ENCODE measurements around the gene UBE2V1. TPM values are rescaled to one million over a fixed set of nuclear protein-coding genes. Genes with fewer than 3 reads are reported as not detected.
"Not testable (repeated sequence)": the region's sequence is repeated elsewhere in the genome, so short reads cannot be mapped to it uniquely, and the experiment has no call there.

Gene UBE2V1
- total RNA-seq, 1 donor from 2014 or later, result 149 TPM

DNA sequence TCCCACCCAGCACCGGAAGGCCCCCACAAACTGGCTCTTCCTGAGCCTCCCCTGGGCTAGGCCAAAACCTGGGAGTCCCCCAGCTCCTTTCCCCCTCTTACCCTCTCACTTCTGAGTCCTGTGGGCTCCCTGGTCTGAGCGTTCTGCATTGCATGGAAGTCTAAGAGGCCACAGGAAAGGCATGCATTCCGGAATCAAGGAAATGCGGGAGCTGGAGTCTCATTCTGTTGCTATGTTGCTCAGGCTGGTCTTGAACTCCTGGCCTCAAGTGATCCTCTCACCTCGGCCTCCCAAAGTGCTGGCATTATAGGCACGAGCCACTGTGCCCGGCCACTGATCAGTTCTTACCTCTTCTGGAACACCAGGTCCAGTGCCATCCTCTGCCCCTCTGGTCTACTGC is 45.9 kb downstream of the UBE2V1 start:
- DNase-seq, result no peak
- Mint-ChIP-seq H3K36me3 (ENCODE audit: unreplicated experiment) (no peaks in the 10 kb centered on the region), H3K4me1 (ENCODE audit: low read depth, unreplicated experiment) (peaks cover 26% of the 10 kb centered on the region), H3K27ac (ENCODE audit: unreplicated experiment) (no peak overlapping the region), H3K9me3 (ENCODE audit: unreplicated experiment) (peaks cover 14% of the 10 kb centered on the region), H3K27me3 (ENCODE audit: unreplicated experiment) (peaks cover 14% of the 10 kb centered on the region), H3K4me3 (ENCODE audit: unreplicated experiment) (no peak overlapping the region)
- TF ChIP-seq, protein P1, sequence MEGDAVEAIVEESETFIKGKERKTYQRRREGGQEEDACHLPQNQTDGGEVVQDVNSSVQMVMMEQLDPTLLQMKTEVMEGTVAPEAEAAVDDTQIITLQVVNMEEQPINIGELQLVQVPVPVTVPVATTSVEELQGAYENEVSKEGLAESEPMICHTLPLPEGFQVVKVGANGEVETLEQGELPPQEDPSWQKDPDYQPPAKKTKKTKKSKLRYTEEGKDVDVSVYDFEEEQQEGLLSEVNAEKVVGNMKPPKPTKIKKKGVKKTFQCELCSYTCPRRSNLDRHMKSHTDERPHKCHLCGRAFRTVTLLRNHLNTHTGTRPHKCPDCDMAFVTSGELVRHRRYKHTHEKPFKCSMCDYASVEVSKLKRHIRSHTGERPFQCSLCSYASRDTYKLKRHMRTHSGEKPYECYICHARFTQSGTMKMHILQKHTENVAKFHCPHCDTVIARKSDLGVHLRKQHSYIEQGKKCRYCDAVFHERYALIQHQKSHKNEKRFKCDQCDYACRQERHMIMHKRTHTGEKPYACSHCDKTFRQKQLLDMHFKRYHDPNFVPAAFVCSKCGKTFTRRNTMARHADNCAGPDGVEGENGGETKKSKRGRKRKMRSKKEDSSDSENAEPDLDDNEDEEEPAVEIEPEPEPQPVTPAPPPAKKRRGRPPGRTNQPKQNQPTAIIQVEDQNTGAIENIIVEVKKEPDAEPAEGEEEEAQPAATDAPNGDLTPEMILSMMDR (IDR thresholded peaks at IDR 0.05; ENCODE audit: partially characterized antibody, unreplicated experiment), result no peak

DNA sequence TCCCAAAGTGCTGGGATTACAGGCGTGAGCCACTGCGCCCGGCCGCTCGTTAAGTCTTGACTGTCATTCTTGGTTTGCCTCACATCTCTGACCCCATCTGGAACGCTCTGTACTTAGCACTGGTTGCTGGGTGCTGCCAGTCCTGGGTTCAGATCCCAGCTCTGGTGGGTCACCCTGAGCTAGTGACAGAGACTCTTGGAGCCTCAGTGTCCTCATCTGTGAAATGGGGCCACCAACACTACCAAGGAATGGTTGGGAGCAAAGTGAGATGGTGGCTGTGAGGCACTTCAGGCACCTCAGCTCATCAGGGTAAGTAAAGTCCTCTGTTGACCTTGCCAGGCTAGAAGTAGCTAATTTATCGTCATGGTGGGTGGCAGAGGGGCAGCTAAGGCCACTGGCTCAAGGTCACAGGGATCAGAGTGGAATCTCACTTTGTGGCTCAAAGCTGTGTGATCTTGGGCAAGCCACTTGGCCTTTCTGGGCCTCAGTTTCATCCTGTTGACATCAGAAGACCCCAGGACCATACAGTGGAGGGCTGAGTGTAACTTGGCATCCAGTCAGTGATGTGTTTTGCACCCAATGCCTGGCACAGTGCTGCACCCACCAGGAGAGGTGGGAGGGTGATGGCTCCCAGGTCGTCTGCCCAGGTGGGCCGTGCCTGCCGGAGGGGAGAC is 46.7 kb downstream of the UBE2V1 start:
- TF ChIP-seq, protein P1 (IDR thresholded peaks at IDR 0.05; ENCODE audit: partially characterized antibody, unreplicated experiment), result no peak
- DNase-seq, result no peak
- Mint-ChIP-seq H3K9me3 (ENCODE audit: unreplicated experiment) (peaks cover 14% of the 10 kb centered on the region), H3K36me3 (ENCODE audit: unreplicated experiment) (no peaks in the 10 kb centered on the region), H3K4me3 (ENCODE audit: unreplicated experiment) (no peak overlapping the region), H3K4me1 (ENCODE audit: low read depth, unreplicated experiment) (peaks cover 26% of the 10 kb centered on the region), H3K27ac (ENCODE audit: unreplicated experiment) (no peak overlapping the region), H3K27me3 (ENCODE audit: unreplicated experiment) (peaks cover 14% of the 10 kb centered on the region)

DNA sequence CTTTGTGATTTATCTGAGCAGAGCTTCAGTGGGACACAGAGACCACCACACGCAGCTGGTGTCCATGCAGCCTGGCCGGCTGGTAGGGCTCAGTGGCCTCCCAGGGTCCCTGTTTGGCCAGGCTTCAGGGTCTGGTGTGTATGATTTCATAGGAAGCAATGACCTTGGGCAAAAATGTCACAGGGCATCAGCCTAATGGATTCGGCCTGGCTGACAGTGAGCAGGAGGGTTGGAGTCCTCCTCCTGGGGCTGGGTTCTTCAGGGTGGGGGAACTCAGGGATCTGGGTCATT is 47.7 kb downstream of the UBE2V1 start:
- Mint-ChIP-seq H3K4me1 (ENCODE audit: low read depth, unreplicated experiment) (peaks cover 26% of the 10 kb centered on the region), H3K27ac (ENCODE audit: unreplicated experiment) (no peak overlapping the region), H3K9me3 (ENCODE audit: unreplicated experiment) (peaks cover 14% of the 10 kb centered on the region), H3K36me3 (ENCODE audit: unreplicated experiment) (no peaks in the 10 kb centered on the region), H3K27me3 (ENCODE audit: unreplicated experiment) (peaks cover 14% of the 10 kb centered on the region), H3K4me3 (ENCODE audit: unreplicated experiment) (no peak overlapping the region)
- TF ChIP-seq, protein P1 (IDR thresholded peaks at IDR 0.05; ENCODE audit: partially characterized antibody, unreplicated experiment), result no peak
- DNase-seq, result no peak

DNA sequence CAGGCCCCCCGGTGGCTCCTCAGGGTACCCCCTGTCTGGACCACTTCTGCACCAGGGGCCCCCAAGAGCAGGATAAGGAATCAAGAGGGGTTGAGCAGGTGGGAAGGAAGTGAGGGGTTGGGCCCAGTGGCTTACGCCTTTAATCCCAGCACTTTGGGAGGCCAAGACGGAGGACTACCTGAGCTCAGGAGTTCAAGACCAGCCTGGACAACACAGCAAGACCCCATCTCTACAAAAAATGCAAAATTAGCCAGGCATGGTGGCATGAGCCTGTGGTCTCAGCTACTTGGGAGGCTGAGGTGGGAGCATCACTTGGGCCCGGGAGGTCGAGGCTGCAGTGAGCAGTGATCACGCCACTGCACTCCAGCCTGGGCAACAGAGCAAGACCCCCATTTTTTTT is 49.2 kb downstream of the UBE2V1 start:
- DNase-seq, result not testable (repeated sequence)

DNA sequence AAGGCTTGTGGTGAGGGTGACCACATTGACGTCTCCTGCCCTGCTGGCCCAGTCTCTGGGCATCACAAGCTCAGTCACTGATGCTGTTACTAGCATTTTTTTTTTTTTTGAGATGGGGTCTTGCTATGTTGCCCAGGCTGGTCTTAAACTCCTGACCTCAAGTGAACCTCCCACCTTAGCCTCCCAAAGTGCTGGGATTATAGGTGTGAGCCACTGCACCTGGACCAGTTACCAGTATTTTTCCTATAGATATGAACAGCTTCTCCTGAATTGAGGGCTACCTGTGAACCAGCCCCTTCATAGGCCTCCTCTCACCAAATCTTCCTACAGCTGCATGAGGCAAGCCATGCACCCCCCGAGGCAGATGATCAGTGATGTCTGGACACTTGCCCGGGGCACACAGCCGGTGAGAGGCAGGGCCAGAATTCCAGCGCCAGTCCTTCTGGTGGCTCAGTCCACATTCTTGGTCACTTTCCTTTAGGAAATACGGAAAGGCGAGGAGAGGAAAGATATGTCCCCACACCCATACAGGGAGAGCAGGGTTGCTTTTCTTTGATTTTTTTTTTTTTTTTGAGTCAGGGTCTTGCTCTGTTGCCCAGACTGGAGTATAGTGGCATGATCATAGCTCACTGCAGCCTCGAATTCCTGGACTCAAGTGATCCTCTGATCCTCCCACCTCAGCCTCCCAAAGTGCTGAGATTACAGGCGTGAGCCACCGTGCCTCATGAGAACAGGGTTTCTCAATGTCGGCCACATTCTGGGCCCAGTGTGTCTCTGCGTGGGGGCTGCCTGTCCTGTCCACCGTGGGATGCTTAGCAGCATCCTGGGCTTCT is 50.7 kb downstream of the UBE2V1 start:
- no peak overlapping the region for H3K27ac Mint-ChIP-seq (ENCODE audit: unreplicated experiment)
- peaks cover 2% of the 10 kb centered on the region for H3K27me3 Mint-ChIP-seq (ENCODE audit: unreplicated experiment)
- H3K36me3 Mint-ChIP-seq (ENCODE audit: unreplicated experiment), result no peaks in the 10 kb centered on the region
- H3K4me3 Mint-ChIP-seq (ENCODE audit: unreplicated experiment), result no peak overlapping the region
- TF ChIP-seq, protein P1 (IDR thresholded peaks at IDR 0.05; ENCODE audit: partially characterized antibody, unreplicated experiment), result no peak
- no peaks in the 10 kb centered on the region for H3K9me3 Mint-ChIP-seq (ENCODE audit: unreplicated experiment)
- peaks cover 7% of the 10 kb centered on the region for H3K4me1 Mint-ChIP-seq (ENCODE audit: low read depth, unreplicated experiment)
- no peak for DNase-seq

More for the DNA sequence above, 49.2 kb downstream of the UBE2V1 start:
- H3K9me3 Mint-ChIP-seq (ENCODE audit: unreplicated experiment); H3K27ac Mint-ChIP-seq (ENCODE audit: unreplicated experiment); H3K36me3 Mint-ChIP-seq (ENCODE audit: unreplicated experiment); H3K4me3 Mint-ChIP-seq (ENCODE audit: unreplicated experiment): not testable (repeated sequence)
- H3K4me1 Mint-ChIP-seq (ENCODE audit: low read depth, unreplicated experiment), result peaks cover 20% of the 10 kb centered on the region
- peaks cover 12% of the 10 kb centered on the region for H3K27me3 Mint-ChIP-seq (ENCODE audit: unreplicated experiment)
